ENCODE data around the gene TYRO3.

DNA sequence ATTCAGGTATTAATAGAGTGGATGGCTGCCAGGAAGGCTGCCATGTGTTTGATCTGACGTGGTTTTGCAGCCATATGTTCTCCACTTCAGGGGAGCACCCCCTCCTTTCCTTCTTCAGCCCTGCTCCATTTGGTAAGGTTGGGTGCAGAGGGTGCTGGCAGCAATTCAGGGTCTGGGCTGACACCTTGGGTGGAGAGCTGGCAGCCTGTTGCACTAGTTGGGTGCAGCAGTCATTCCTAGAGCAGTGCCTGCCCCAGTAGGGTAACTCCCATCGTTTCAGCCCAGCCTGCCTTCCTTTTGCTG is 1.5 kb downstream of the TYRO3 start:
- TF ChIP-seq, protein P1, sequence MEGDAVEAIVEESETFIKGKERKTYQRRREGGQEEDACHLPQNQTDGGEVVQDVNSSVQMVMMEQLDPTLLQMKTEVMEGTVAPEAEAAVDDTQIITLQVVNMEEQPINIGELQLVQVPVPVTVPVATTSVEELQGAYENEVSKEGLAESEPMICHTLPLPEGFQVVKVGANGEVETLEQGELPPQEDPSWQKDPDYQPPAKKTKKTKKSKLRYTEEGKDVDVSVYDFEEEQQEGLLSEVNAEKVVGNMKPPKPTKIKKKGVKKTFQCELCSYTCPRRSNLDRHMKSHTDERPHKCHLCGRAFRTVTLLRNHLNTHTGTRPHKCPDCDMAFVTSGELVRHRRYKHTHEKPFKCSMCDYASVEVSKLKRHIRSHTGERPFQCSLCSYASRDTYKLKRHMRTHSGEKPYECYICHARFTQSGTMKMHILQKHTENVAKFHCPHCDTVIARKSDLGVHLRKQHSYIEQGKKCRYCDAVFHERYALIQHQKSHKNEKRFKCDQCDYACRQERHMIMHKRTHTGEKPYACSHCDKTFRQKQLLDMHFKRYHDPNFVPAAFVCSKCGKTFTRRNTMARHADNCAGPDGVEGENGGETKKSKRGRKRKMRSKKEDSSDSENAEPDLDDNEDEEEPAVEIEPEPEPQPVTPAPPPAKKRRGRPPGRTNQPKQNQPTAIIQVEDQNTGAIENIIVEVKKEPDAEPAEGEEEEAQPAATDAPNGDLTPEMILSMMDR (IDR thresholded peaks at IDR 0.05): no peak
- TF ChIP-seq POLR2A (IDR thresholded peaks at IDR 0.05): no peak

Data from heart left ventricle (tissue), 13 donors.